Loucy (cell line): ENCODE measurements around the gene SLU7.

Source experiments
- H2AFZ ChIP-seq: fragments of 200-600 bp; sonication (generic); 2 replicates; pipeline ENCODE4 v1.6.0; 2016; ENCODE audit warnings: antibody characterized with exemption, mild to moderate bottlenecking, low read length, moderate library complexity
- H3F3A ChIP-seq: fragments of 200-600 bp; 2 replicates; pipeline ENCODE4 v1.6.0; 2016; ENCODE audit warnings: antibody characterized with exemption, low read depth, mild to moderate bottlenecking
- H3K27me3 ChIP-seq: fragments of 200-600 bp; sonication (generic); 2 replicates; pipeline ENCODE4 v1.6.1; 2014; ENCODE audit warnings: low read length, mild to moderate bottlenecking; ENCODE audit not compliant: insufficient read depth, poor library complexity, severe bottlenecking
- H3K36me3 ChIP-seq: fragments of 200-600 bp; sonication (generic); 2 replicates; pipeline ENCODE4 v1.6.1; 2016; ENCODE audit warnings: low read length; ENCODE audit not compliant: insufficient read depth
- H3K4me1 ChIP-seq: fragments of 200-600 bp; sonication (generic); 2 replicates; pipeline ENCODE4 v1.5.1; 2014; ENCODE audit warnings: low read length, mild to moderate bottlenecking; ENCODE audit not compliant: insufficient read depth, poor library complexity, severe bottlenecking
- H3K4me2 ChIP-seq: fragments of 200-600 bp; sonication (generic); 2 replicates; pipeline ENCODE4 v1.6.0; 2014; ENCODE audit warnings: antibody characterized with exemption, low read length, low read depth, mild to moderate bottlenecking; ENCODE audit not compliant: poor library complexity, severe bottlenecking
- H3K4me3 ChIP-seq: fragments of 200-600 bp; sonication (generic); 2 replicates; pipeline ENCODE4 v1.5.1; 2014; ENCODE audit warnings: low read length, mild to moderate bottlenecking, mixed read lengths; ENCODE audit not compliant: poor library complexity, severe bottlenecking
- H3K79me2 ChIP-seq: fragments of 200-600 bp; sonication (generic); 2 replicates; pipeline ENCODE4 v1.6.1; 2014; ENCODE audit warnings: low read length; ENCODE audit not compliant: insufficient read depth
- H3K9ac ChIP-seq: fragments of 200-600 bp; sonication (generic); 2 replicates; pipeline ENCODE4 v1.6.0; 2014; ENCODE audit warnings: mild to moderate bottlenecking, low read depth, low read length, moderate library complexity; ENCODE audit not compliant: poor library complexity, severe bottlenecking
- H3K9me2 ChIP-seq: fragments of 200-600 bp; sonication (generic); replicated peaks from 2 replicates; pipeline ENCODE4 v1.6.1; 2016; ENCODE audit warnings: low read depth, low read length, mixed read lengths
- H3K9me3 ChIP-seq: fragments of 200-600 bp; sonication (generic); 2 replicates; pipeline ENCODE4 v1.6.1; 2014; ENCODE audit warnings: mild to moderate bottlenecking, antibody characterized with exemption, low read length, low read depth; ENCODE audit not compliant: insufficient read depth
- H4K20me1 ChIP-seq: fragments of 200-600 bp; sonication (generic); 2 replicates; pipeline ENCODE4 v1.6.0; 2014; ENCODE audit warnings: antibody characterized with exemption, low read length, mild to moderate bottlenecking; ENCODE audit not compliant: insufficient read depth, poor library complexity, severe bottlenecking
- CTCF ChIP-seq: fragments of 200-600 bp; sonication (generic); conservative IDR thresholded peaks from 2 replicates; pipeline ENCODE4 v1.5.1; 2014; ENCODE audit warnings: mild to moderate bottlenecking, antibody characterized with exemption, low read length
- EZH2phosphoT487 ChIP-seq: fragments of 200-600 bp; IDR thresholded peaks from 2 replicates; pipeline ENCODE4 v1.6.1; 2018; ENCODE audit warnings: antibody characterized with exemption, mild to moderate bottlenecking, moderate library complexity, borderline replicate concordance

SLU7 gene

GRCh38 chr5:160395111-160395510 lies 23.8 kb downstream of the SLU7 start:
- Histone ChIP-seq H3K79me2 (peaks cover 14% of the 10 kb centered on the region), H3K9me3 (no peaks in the 10 kb centered on the region), H2AFZ (no peak overlapping the region), H3K4me2 (no peak overlapping the region), H3K36me3 (no peaks in the 10 kb centered on the region), H3K4me1 (peaks cover 9% of the 10 kb centered on the region), H3K9ac (no peak overlapping the region), H3K9me2 (no peaks in the 10 kb centered on the region), H3K27me3 (no peaks in the 10 kb centered on the region), H3F3A (no peaks in the 10 kb centered on the region), H4K20me1 (no peaks in the 10 kb centered on the region), H3K4me3 (no peak overlapping the region)
- no peak for TF ChIP-seq EZH2phosphoT487
- no peak for TF ChIP-seq CTCF

- Histone ChIP-seq H4K20me1 (no peaks in the 10 kb centered on the region), H3K9ac (no peak overlapping the region), H3K9me3 (no peaks in the 10 kb centered on the region), H3F3A (no peaks in the 10 kb centered on the region), H3K4me2 (no peak overlapping the region), H3K27me3 (no peaks in the 10 kb centered on the region), H3K79me2 (no peaks in the 10 kb centered on the region), H3K4me3 (no peak overlapping the region), H3K4me1 (no peaks in the 10 kb centered on the region), H3K36me3 (no peaks in the 10 kb centered on the region), H3K9me2 (no peaks in the 10 kb centered on the region), H2AFZ (no peak overlapping the region)
- TF ChIP-seq CTCF (peak; percentile 57), EZH2phosphoT487 (no peak)
Observed at GRCh38 chr5:160390787-160391696, 27.8 kb downstream of the SLU7 start.

- no peaks in the 10 kb centered on the region for H3K27me3 ChIP-seq
- H3K79me2 ChIP-seq, result no peaks in the 10 kb centered on the region
- H3K9me2 ChIP-seq, result no peaks in the 10 kb centered on the region
- H4K20me1 ChIP-seq, result no peaks in the 10 kb centered on the region
- H3K9ac ChIP-seq, result no peak overlapping the region
- H3K4me1 ChIP-seq, result no peaks in the 10 kb centered on the region
- H3K4me2 ChIP-seq, result no peak overlapping the region
- no peaks in the 10 kb centered on the region for H3F3A ChIP-seq
- H3K9me3 ChIP-seq, result no peaks in the 10 kb centered on the region
- no peak overlapping the region for H2AFZ ChIP-seq
- TF ChIP-seq EZH2phosphoT487 (no peak), CTCF (no peak)
- no peaks in the 10 kb centered on the region for H3K36me3 ChIP-seq
- H3K4me3 ChIP-seq, result no peak overlapping the region
Observed at GRCh38 chr5:160387445-160387844, 31.4 kb downstream of the SLU7 start.
